Neutrophil (primary cell): Measurements from ENCODE around the gene TNFRSF4.

Source experiments
- H3K27ac ChIP-seq: fragments of 200-600 bp; sonication (generic); 2 replicates; pipeline ENCODE4 v1.5.1; 2016; ENCODE audit warnings: mild to moderate bottlenecking, moderate library complexity
- H3K27me3 ChIP-seq: fragments of 200-600 bp; sonication (generic); 2 replicates; pipeline ENCODE4 v1.6.0; 2016; ENCODE audit warnings: mild to moderate bottlenecking
- H3K36me3 ChIP-seq: fragments of 200-600 bp; sonication (generic); 2 replicates; pipeline ENCODE4 v1.5.1; 2017
- H3K4me1 ChIP-seq, 2 experiments: fragments of 200-600 bp in 1 of 2; sonication (generic) in 1 of 2; 1 replicate in 1 of 2; 2 replicates in 1 of 2; pipeline versions ENCODE4 v1.5.1 to v1.6.1; 2013 to 2016; ENCODE audit warnings: low read depth in 1 of 2, low read length in 1 of 2, mild to moderate bottlenecking in 1 of 2, moderate library complexity in 1 of 2; ENCODE audit not compliant: control insufficient read depth in 1 of 2, insufficient read depth in 1 of 2
- H3K4me3 ChIP-seq, 2 experiments: fragments of 200-600 bp in 1 of 2; sonication (generic) in 1 of 2; 1 replicate in 1 of 2; 2 replicates in 1 of 2; pipeline ENCODE4 v1.5.1; 2013 to 2016; ENCODE audit warnings: low read depth in 1 of 2, low read length in 1 of 2, mild to moderate bottlenecking in 1 of 2, moderate library complexity in 1 of 2
- H3K9me3 ChIP-seq: fragments of 200-600 bp; sonication (generic); 2 replicates; pipeline ENCODE4 v1.5.1; 2016
- CTCF ChIP-seq: fragments of 200-600 bp; sonication (generic); IDR thresholded peaks from 2 replicates; pipeline ENCODE4 v1.5.1; 2016; ENCODE audit warnings: antibody characterized with exemption

The TNFRSF4 gene

GRCh38 chr1:1247341-1247913 lies 33.5 kb upstream of the TNFRSF4 start:
- Histone ChIP-seq H3K36me3 (peaks cover 17% of the 10 kb centered on the region), H3K4me1 (no peaks in the 10 kb centered on the region), H3K9me3 (no peaks in the 10 kb centered on the region), H3K27ac (no peak overlapping the region), H3K27me3 (peaks cover 36% of the 10 kb centered on the region), H3K4me3 (no peak overlapping the region)
- no peak for TF ChIP-seq CTCF

GRCh38 chr1:1246577-1247340 lies 32.8 kb upstream of the TNFRSF4 start, which contains the start of gene C1QTNF12:
TSS of gene C1QTNF12 (minus strand) at chr1:1246722. CDS start at chr1:1246690, 32 bp downstream.
- H3K4me1 ChIP-seq = no peaks in the 10 kb centered on the region
- no peaks in the 10 kb centered on the region for H3K9me3 ChIP-seq
- H3K27me3 ChIP-seq = peaks cover 36% of the 10 kb centered on the region
- peaks cover 11% of the 10 kb centered on the region for H3K36me3 ChIP-seq
- TF ChIP-seq CTCF = no peak
- no peak within 1 kb of the TSS for H3K27ac ChIP-seq
- H3K4me3 ChIP-seq = no peak within 1 kb of the TSS

DNA sequence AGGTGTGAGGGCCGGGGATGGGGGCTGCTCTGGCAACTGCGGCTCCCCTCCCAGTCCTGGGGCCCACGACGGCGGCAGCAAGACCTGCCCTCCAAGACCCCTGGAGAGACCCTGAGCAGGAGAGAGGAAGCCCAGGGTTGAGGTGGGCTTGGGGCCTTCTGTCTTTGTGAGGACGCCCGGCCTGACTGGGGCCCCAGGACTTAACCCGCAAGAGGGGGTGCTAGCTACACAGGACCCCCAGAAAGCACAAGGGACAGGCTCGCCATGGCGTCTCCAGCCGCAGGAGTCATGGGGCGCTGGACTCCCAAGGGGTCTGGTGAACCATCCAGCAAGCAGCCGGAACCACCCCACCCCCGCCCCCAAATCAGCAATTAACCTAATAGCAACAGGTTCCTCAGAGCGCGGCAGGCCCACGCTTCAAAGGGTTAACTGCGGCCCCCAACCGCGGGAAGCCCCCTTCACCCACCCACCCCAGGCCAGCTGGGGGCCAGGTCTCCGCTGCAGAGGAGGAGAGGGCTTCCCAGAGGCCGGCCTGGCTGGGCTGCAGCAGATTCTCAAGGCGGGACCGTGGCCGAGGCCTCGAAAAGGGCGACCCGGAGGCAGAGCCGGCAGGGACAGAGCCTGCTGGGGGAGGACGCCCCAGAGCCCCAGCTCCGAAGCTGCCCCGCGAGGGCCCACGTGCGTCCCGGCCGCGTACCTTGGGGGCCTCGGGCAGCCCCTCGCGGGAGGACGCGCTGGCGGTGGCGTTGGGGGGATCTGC lies 32.0 kb upstream of the TNFRSF4 start:
- H3K4me1 ChIP-seq = no peaks in the 10 kb centered on the region
- H3K4me3 ChIP-seq = no peak overlapping the region
- no peak for TF ChIP-seq CTCF
- H3K27ac ChIP-seq = no peak overlapping the region
- peaks cover 5% of the 10 kb centered on the region for H3K36me3 ChIP-seq
- H3K27me3 ChIP-seq = peaks cover 38% of the 10 kb centered on the region
- H3K9me3 ChIP-seq = no peaks in the 10 kb centered on the region

DNA sequence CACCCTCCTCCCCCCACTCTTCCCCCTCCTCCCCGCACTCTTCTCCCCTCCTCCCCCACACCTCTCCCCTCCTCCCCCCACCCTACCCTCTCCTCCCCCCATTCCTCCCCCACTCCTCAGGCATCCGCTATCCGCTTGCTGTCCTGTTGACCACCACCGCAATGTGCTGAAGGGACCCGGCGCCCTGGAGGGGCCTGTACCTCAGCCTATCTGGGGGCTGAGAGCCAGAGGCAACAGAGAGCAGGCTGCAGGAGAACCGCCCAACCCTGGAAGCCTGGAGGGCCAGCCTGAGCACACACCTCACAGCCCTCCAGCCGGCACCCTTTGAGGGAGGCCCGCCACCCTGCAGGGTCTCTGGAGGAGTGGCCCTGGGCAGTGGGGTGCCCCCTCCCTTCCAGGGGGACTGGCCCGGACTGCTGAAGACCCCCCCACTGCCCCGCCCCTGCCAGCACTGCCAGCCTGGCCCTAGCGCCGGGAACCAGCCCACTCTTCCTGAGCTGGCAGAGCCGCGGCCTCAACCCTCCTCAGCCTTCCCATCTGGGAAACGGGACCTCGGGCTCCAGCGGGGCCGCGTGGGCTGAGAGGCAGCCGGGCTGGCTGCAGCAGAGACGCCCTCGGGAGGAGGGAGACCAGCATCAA lies 31.3 kb upstream of the TNFRSF4 start:
- Histone ChIP-seq H3K4me1 (no peaks in the 10 kb centered on the region), H3K27me3 (peaks cover 42% of the 10 kb centered on the region), H3K36me3 (no peaks in the 10 kb centered on the region), H3K4me3 (no peak overlapping the region), H3K9me3 (no peaks in the 10 kb centered on the region), H3K27ac (no peak overlapping the region)
- TF ChIP-seq CTCF = no peak

DNA sequence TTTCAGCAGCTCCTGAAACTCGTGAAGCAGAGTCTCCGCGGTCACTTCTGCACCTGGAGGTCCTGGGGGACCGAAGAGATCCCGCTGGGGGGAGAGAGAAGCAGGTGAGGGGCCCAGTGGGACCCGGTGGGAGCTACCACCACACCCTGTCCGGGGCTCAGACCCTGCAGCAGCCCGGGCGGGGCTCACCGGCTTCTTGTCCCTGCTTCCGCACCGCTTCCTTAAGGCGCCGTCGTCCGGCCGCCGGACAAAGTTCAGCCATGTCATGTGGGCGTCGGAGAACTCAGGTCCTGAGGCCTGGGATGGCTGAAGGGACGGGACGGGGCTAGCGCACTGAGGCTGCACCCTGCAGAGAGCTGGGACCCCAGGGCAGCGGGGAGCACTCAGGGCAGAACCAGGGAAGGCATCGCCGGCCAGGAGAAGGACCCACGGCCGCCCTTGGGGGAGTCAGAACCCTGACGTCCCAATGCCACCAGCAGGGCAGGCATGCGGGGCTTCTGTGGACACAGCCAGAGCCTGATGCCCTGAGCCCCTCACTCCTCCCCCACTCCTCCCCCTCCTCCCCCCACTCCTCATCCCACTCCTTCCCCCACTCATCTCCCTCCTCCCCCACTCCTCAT lies 30.3 kb upstream of the TNFRSF4 start:
- TF ChIP-seq CTCF = no peak
- Histone ChIP-seq H3K27me3 (peaks cover 51% of the 10 kb centered on the region), H3K27ac (no peak overlapping the region), H3K4me1 (no peaks in the 10 kb centered on the region), H3K9me3 (no peaks in the 10 kb centered on the region), H3K36me3 (no peaks in the 10 kb centered on the region), H3K4me3 (no peak overlapping the region)
